ENCODE measurements around the gene HDHD5. TPM values are rescaled to one million over a fixed set of nuclear protein-coding genes. Genes with fewer than 3 reads are reported as not detected.
"Not testable (repeated sequence)": the region's sequence is repeated elsewhere in the genome, so short reads cannot be mapped to it uniquely, and the experiment has no call there.

HDHD5 gene
- total RNA-seq, 1 donor from 2014 or later, result 40.4 TPM

- Mint-ChIP-seq H3K27me3 (no peaks in the 10 kb centered on the region), H3K27ac (no peak overlapping the region), H3K9me3 (ENCODE audit: low read depth) (no peaks in the 10 kb centered on the region), H3K4me1 (ENCODE audit: low read depth) (peaks cover 9% of the 10 kb centered on the region), H3K36me3 (ENCODE audit: insufficient read depth) (peaks cover 2% of the 10 kb centered on the region), H3K4me3 (ENCODE audit: low read depth) (no peak overlapping the region)
- DNase-seq (ENCODE audit: low spot score, unreplicated experiment), result no peak
- TF ChIP-seq CTCF (IDR thresholded peaks at IDR 0.05; ENCODE audit: unreplicated experiment), result no peak
These were observed 3.1 kb downstream of the HDHD5 start for GRCh38 chr22:17155941-17156340.

GRCh38 chr22:17152971-17153370 is 6.1 kb downstream of the HDHD5 start:
- H3K4me3 Mint-ChIP-seq (ENCODE audit: low read depth), result no peak overlapping the region
- H3K27ac Mint-ChIP-seq, result no peak overlapping the region
- H3K27me3 Mint-ChIP-seq, result no peaks in the 10 kb centered on the region
- no peak for DNase-seq (ENCODE audit: low spot score, unreplicated experiment)
- H3K9me3 Mint-ChIP-seq (ENCODE audit: low read depth), result no peaks in the 10 kb centered on the region
- TF ChIP-seq CTCF (IDR thresholded peaks at IDR 0.05; ENCODE audit: unreplicated experiment), result no peak
- H3K4me1 Mint-ChIP-seq (ENCODE audit: low read depth), result peaks cover 15% of the 10 kb centered on the region
- peaks cover 2% of the 10 kb centered on the region for H3K36me3 Mint-ChIP-seq (ENCODE audit: insufficient read depth)

- Mint-ChIP-seq H3K4me3 (ENCODE audit: low read depth) (no peak overlapping the region), H3K9me3 (ENCODE audit: low read depth) (no peaks in the 10 kb centered on the region), H3K4me1 (ENCODE audit: low read depth) (peaks cover 15% of the 10 kb centered on the region), H3K27ac (no peak overlapping the region), H3K36me3 (ENCODE audit: insufficient read depth) (peaks cover 6% of the 10 kb centered on the region), H3K27me3 (no peaks in the 10 kb centered on the region)
- TF ChIP-seq CTCF (IDR thresholded peaks at IDR 0.05; ENCODE audit: unreplicated experiment), result no peak
- DNase-seq (ENCODE audit: low spot score, unreplicated experiment), result no peak
These were observed 6.7 kb downstream of the HDHD5 start for GRCh38 chr22:17152340-17152739.

GRCh38 chr22:17149076-17149815 is 9.8 kb downstream of the HDHD5 start:
- Mint-ChIP-seq H3K4me1 (ENCODE audit: low read depth) (peaks cover 15% of the 10 kb centered on the region), H3K9me3 (ENCODE audit: low read depth) (no peaks in the 10 kb centered on the region), H3K36me3 (ENCODE audit: insufficient read depth) (peaks cover 5% of the 10 kb centered on the region), H3K27me3 (no peaks in the 10 kb centered on the region), H3K27ac (no peak overlapping the region), H3K4me3 (ENCODE audit: low read depth) (no peak overlapping the region)
- no peak for TF ChIP-seq CTCF (IDR thresholded peaks at IDR 0.05; ENCODE audit: unreplicated experiment)
- DNase-seq (ENCODE audit: low spot score, unreplicated experiment), result no peak

GRCh38 chr22:17147458-17147857 is 11.6 kb downstream of the HDHD5 start:
- not testable (repeated sequence) for H3K4me3 Mint-ChIP-seq (ENCODE audit: low read depth); H3K27me3 Mint-ChIP-seq; H3K9me3 Mint-ChIP-seq (ENCODE audit: low read depth); H3K36me3 Mint-ChIP-seq (ENCODE audit: insufficient read depth); DNase-seq (ENCODE audit: low spot score, unreplicated experiment)
- Mint-ChIP-seq H3K27ac (peak overlapping the region; percentile 50), H3K4me1 (ENCODE audit: low read depth) (peaks cover 15% of the 10 kb centered on the region)
